ENCODE measurements around the gene MACO1.

Gene MACO1

GRCh38 chr1:25524568-25525360 lies 94.1 kb downstream of the MACO1 start:
- DNase-seq (ENCODE audit: extremely low spot score), result no peak
- TF ChIP-seq CTCF (IDR thresholded peaks at IDR 0.05; ENCODE audit: control extremely low read depth, extremely low read depth, low read depth, missing control alignments), result no peak
- CTCF ChIA-PET, result interaction anchor here (1.3 kb wide), 1 partner anchor 11 kb away, joined by 3 read pairs; no protein-coding TSS in a partner anchor
- POLR2A ChIA-PET, result no interaction called here

GRCh38 chr1:25525361-25525688 lies 94.6 kb downstream of the MACO1 start:
- POLR2A ChIA-PET, result no interaction called here
- CTCF ChIA-PET, result interaction anchor here (1.3 kb wide), 1 partner anchor 12 kb away, joined by 3 read pairs; no protein-coding TSS in a partner anchor
- TF ChIP-seq CTCF (IDR thresholded peaks at IDR 0.05; ENCODE audit: control extremely low read depth, extremely low read depth, low read depth, missing control alignments), result no peak
- DNase-seq (ENCODE audit: extremely low spot score), result no peak

- no peak for DNase-seq (ENCODE audit: extremely low spot score)
- TF ChIP-seq CTCF (IDR thresholded peaks at IDR 0.05; ENCODE audit: control extremely low read depth, extremely low read depth, low read depth, missing control alignments), result no peak
- ChIA-PET CTCF (no interaction called here), POLR2A (no interaction called here)
Measured at GRCh38 chr1:25526753-25527152, 96.1 kb downstream of the MACO1 start.

DNA sequence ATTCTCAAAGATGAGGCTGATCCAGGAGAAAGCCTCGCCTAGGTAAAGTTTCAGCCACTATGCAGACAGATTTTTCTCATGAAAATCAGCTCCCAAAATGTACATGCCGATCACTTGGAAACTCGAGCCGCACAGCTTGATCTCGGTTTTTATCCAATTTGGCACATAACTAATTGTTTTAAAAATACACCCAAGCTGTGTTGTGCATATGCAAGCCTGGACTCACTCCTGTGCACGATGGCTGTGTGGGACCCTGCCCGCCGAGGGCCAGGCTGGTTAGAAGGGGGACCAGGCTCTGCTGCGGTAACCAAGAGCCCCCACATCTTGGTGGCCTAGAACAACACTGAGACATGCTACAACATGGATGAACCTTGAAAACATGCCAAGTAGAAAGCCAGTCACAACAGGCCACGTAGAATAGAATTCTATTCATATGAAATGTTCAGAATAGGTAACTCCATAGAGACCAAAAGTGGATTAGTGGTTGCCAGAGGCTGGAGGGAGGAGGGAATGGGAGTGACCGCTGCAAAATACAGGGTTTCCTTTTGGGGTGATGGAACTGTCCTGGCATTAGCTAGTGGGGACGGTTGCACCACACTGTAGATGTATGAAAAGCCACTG lies 96.6 kb downstream of the MACO1 start:
- TF ChIP-seq CTCF (IDR thresholded peaks at IDR 0.05; ENCODE audit: control extremely low read depth, extremely low read depth, low read depth, missing control alignments), result no peak
- CTCF ChIA-PET, result no interaction called here
- POLR2A ChIA-PET, result no interaction called here
- no peak for DNase-seq (ENCODE audit: extremely low spot score)

- no peak for DNase-seq (ENCODE audit: extremely low spot score)
- ChIA-PET POLR2A (no interaction called here), CTCF (interaction anchor here (1.2 kb wide), 1 partner anchor 9 kb away, joined by 5 read pairs; no protein-coding TSS in a partner anchor)
- no peak for TF ChIP-seq CTCF (IDR thresholded peaks at IDR 0.05; ENCODE audit: control extremely low read depth, extremely low read depth, low read depth, missing control alignments)
Measured at GRCh38 chr1:25527946-25528595, 97.4 kb downstream of the MACO1 start.

GRCh38 chr1:25528881-25529517 lies 98.3 kb downstream of the MACO1 start:
- DNase-seq (ENCODE audit: extremely low spot score), result no peak
- ChIA-PET CTCF (interaction anchor here (1.2 kb wide), 1 partner anchor 10 kb away, joined by 5 read pairs; no protein-coding TSS in a partner anchor), POLR2A (no interaction called here)
- no peak for TF ChIP-seq CTCF (IDR thresholded peaks at IDR 0.05; ENCODE audit: control extremely low read depth, extremely low read depth, low read depth, missing control alignments)
